ENCODE results near the gene SLC17A4. TPM values are rescaled to one million over a fixed set of nuclear protein-coding genes. Genes with fewer than 3 reads are reported as not detected.

Gene SLC17A4
- total and polyA plus RNA-seq, 2 of the 13 experiments (the other 11 are each of a cell fraction or from before 2014, with no cell fraction given): 0.07 TPM; not detected in 1

GRCh38 chr6:25801436-25801835, 46.9 kb downstream of the SLC17A4 start:
- ChIA-PET POLR2A (interaction anchor here (0.6 kb wide), 1 partner anchor 522 kb away, joined by 5 read pairs; the partner anchor contains the start of gene CARMIL1), CTCF (ENCODE audit: low intra/inter-chr PET ratio, low total read pairs) (no interaction called here)
- no peak overlapping the region for H2AFZ ChIP-seq (ENCODE audit: low read length)
- H3K9ac ChIP-seq (ENCODE audit: insufficient read depth, low read depth, low read length): no peak overlapping the region
- no peaks in the 10 kb centered on the region for H3K27me3 ChIP-seq (ENCODE audit: control insufficient read depth in 1 of 2, insufficient read depth in 2 of 2, low read length in 2 of 2)
- H3K79me2 ChIP-seq (ENCODE audit: insufficient read depth, low read length): no peaks in the 10 kb centered on the region
- TF ChIP-seq ASH2L (IDR thresholded peaks at IDR 0.05; ENCODE audit: insufficient read length, low read depth, low read length): no peak
- no peak for TF ChIP-seq AHDC1 (CRISPR knock-in tag; IDR thresholded peaks at IDR 0.05; ENCODE audit: borderline replicate concordance)
- no peak for TF ChIP-seq ZNF510 (CRISPR knock-in tag; IDR thresholded peaks at IDR 0.05; ENCODE audit: low read depth)
- TF ChIP-seq ZSCAN20 (CRISPR knock-in tag; IDR thresholded peaks at IDR 0.05; ENCODE audit: borderline replicate concordance): no peak
- no peak for TF ChIP-seq NAIF1 (CRISPR knock-in tag; IDR thresholded peaks at IDR 0.05; ENCODE audit: borderline replicate concordance)
- no peak for TF ChIP-seq ZNF598 (CRISPR knock-in tag; IDR thresholded peaks at IDR 0.05; ENCODE audit: borderline replicate concordance)
- no peak for TF ChIP-seq ZSCAN31 (CRISPR knock-in tag; IDR thresholded peaks at IDR 0.05; ENCODE audit: low read depth)
- TF ChIP-seq JARID2 (CRISPR knock-in tag; IDR thresholded peaks at IDR 0.05; ENCODE audit: insufficient replicate concordance): no peak
- no peak for TF ChIP-seq ZNF75D (CRISPR knock-in tag; IDR thresholded peaks at IDR 0.05; ENCODE audit: borderline replicate concordance)
- no peak for TF ChIP-seq FOXP1 (IDR thresholded peaks at IDR 0.05)
- TF ChIP-seq FOXP1 (CRISPR knock-in tag; IDR thresholded peaks at IDR 0.05): no peak
- no peak for TF ChIP-seq NFE2 (CRISPR knock-in tag; IDR thresholded peaks at IDR 0.05)
- TF ChIP-seq RNF2 (conservative IDR thresholded peaks at IDR 0.05; ENCODE audit: low read depth): no peak
- no peaks in the 10 kb centered on the region for H3K9me3 ChIP-seq (ENCODE audit: low read length)
- intact Hi-C loops (cut with micrococcal nuclease; ENCODE audit: unreplicated experiment): no loop called here
- DNase-seq (ENCODE audit: low spot score): no peak
- no peak for ATAC-seq
- WGBS (ENCODE audit: low lambda C conversion rate): 80% methylated on average over 4 of the region's 4 CpGs
- H3K4me1 ChIP-seq (ENCODE audit: insufficient read depth, low read length): no peaks in the 10 kb centered on the region
- H3K36me3 ChIP-seq (replicated peaks in 1 of 2; ENCODE audit: control insufficient read depth in 1 of 2, insufficient read depth in 2 of 2, low read length in 2 of 2): no peaks in the 10 kb centered on the region
- BruUV-seq (replicated peaks): no TSS peak
- no peak overlapping the region for H3K4me2 ChIP-seq (ENCODE audit: low read depth, low read length)
- no peak overlapping the region for H3K4me3 ChIP-seq (replicated peaks in 1 of 3; ENCODE audit: insufficient read depth in 1 of 3, low read depth in 2 of 3, low read length in 3 of 3)
- H4K20me1 ChIP-seq (ENCODE audit: insufficient read depth, low read length): no peaks in the 10 kb centered on the region
- FAIRE-seq: no peak
- in situ Hi-C loops (cut with HindIII; ENCODE audit: extremely low pct_ligation_motif_present, low pct_unique_long_range_greater_than_20kb): no loop called here
- no peak overlapping the region for H3K27ac ChIP-seq (ENCODE audit: extremely low read length, insufficient read depth, low read length)

All from HepG2 (cell line).